Peyer's patch (tissue), 4 donors: ENCODE measurements around the gene CD300A.

ENCODE experiments used
- POLR2A ChIP-seq, 2 donors: fragments of 450-650 bp; IDR thresholded peaks; one replicate each; pipeline ENCODE4 v1.5.1; 2017; ENCODE audit warnings: antibody characterized with exemption in 2 of 2, mild to moderate bottlenecking in 2 of 2, moderate library complexity in 2 of 2
- TF ChIP-seq, protein P1 (sequence below), 6 experiments: fragments of 450-650 bp in 4 of 6; fragments of 200-600 bp in 2 of 6; sonication (generic) in 1 of 6; IDR thresholded peaks; one replicate each; pipeline ENCODE4 v1.5.1; 2017 to 2019; ENCODE audit warnings: antibody characterized with exemption in 6 of 6, mild to moderate bottlenecking in 3 of 6, moderate library complexity in 1 of 6

DNA sequence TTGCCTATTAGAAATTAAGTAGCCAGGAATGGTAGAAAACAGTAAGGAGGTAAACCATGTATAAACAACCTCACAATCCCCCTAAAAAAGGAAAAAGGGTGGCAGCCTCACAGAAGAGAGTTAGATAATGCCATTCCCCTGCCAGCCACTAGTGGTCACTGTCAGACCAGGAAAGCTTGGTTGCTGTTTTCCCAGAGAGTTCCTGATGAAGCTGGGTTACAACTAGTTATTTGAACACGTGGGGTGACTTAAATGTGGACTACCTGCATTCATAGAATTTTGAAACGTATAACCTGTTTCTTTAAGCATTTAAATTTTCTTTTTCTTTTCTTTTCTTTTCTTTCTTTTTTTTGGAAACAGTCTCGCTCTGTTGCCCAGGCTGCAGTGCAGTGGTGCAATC is 28.7 kb upstream of the CD300A start:
- TF ChIP-seq, protein P1, sequence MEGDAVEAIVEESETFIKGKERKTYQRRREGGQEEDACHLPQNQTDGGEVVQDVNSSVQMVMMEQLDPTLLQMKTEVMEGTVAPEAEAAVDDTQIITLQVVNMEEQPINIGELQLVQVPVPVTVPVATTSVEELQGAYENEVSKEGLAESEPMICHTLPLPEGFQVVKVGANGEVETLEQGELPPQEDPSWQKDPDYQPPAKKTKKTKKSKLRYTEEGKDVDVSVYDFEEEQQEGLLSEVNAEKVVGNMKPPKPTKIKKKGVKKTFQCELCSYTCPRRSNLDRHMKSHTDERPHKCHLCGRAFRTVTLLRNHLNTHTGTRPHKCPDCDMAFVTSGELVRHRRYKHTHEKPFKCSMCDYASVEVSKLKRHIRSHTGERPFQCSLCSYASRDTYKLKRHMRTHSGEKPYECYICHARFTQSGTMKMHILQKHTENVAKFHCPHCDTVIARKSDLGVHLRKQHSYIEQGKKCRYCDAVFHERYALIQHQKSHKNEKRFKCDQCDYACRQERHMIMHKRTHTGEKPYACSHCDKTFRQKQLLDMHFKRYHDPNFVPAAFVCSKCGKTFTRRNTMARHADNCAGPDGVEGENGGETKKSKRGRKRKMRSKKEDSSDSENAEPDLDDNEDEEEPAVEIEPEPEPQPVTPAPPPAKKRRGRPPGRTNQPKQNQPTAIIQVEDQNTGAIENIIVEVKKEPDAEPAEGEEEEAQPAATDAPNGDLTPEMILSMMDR (IDR thresholded peaks at IDR 0.05) = peak in 4 of 6 experiments; percentile 58 to 81 (median 76)
- TF ChIP-seq POLR2A (IDR thresholded peaks at IDR 0.05) = no peak
